NCI-H2029 treated with DMSO at 0.1 percent for 48 hours (cell line): Measurements from ENCODE around the gene IL2RA.
"Not testable (repeated sequence)": the region's sequence is repeated elsewhere in the genome, so short reads cannot be mapped to it uniquely, and the experiment has no call there.

Source experiments
- DNase-seq: peaks from one replicate; lab custom pipeline; 2025; lab: John Stamatoyannopoulos, UW

Gene IL2RA

GRCh38 chr10:6013413-6014192 is 48.6 kb downstream of the IL2RA start:
- no peak for DNase-seq

- DNase-seq, result no peak
These were observed 49.9 kb downstream of the IL2RA start for GRCh38 chr10:6012121-6012905.

GRCh38 chr10:6011558-6011957 is 50.6 kb downstream of the IL2RA start:
- no peak for DNase-seq

GRCh38 chr10:6010569-6010968 is 51.6 kb downstream of the IL2RA start:
- DNase-seq, result no peak

- no peak for DNase-seq
These were observed 52.2 kb downstream of the IL2RA start for GRCh38 chr10:6009961-6010360.

GRCh38 chr10:6009150-6009549 is 53.0 kb downstream of the IL2RA start:
- DNase-seq, result no peak

- no peak for DNase-seq
These were observed 53.5 kb downstream of the IL2RA start for GRCh38 chr10:6008497-6009142.

GRCh38 chr10:6006991-6007390 is 55.2 kb downstream of the IL2RA start:
- DNase-seq, result no peak

GRCh38 chr10:6006546-6006945 is 55.6 kb downstream of the IL2RA start:
- no peak for DNase-seq

- DNase-seq, result no peak
These were observed 56.2 kb downstream of the IL2RA start for GRCh38 chr10:6005856-6006395.

GRCh38 chr10:6005161-6005804 is 56.9 kb downstream of the IL2RA start:
- not testable (repeated sequence) for DNase-seq

GRCh38 chr10:6002809-6003510 is 59.2 kb downstream of the IL2RA start:
- DNase-seq, result no peak

- DNase-seq, result no peak
These were observed 62.6 kb downstream of the IL2RA start for GRCh38 chr10:5999440-6000165.

- DNase-seq, result no peak
These were observed 65.5 kb downstream of the IL2RA start for GRCh38 chr10:5996696-5997095.

GRCh38 chr10:5992398-5992797 is 69.8 kb downstream of the IL2RA start:
- no peak for DNase-seq

- DNase-seq, result no peak
These were observed 70.5 kb downstream of the IL2RA start for GRCh38 chr10:5991708-5992107.

GRCh38 chr10:5989756-5990155 is 72.4 kb downstream of the IL2RA start:
- DNase-seq, result no peak

GRCh38 chr10:5988336-5988920 is 73.7 kb downstream of the IL2RA start:
- DNase-seq, result no peak

GRCh38 chr10:5987747-5988146 is 74.4 kb downstream of the IL2RA start:
- DNase-seq, result no peak

GRCh38 chr10:5985029-5985428 is 77.1 kb downstream of the IL2RA start:
- no peak for DNase-seq
